COLO668 (cell line): ENCODE data around the gene APOC1.
"Not testable (repeated sequence)": the region's sequence is repeated elsewhere in the genome, so short reads cannot be mapped to it uniquely, and the experiment has no call there.

Experiments
- DNase-seq: peaks from one replicate; lab custom pipeline; 2025; ENCODE audit not compliant: unreplicated experiment; lab: John Stamatoyannopoulos, UW

The APOC1 gene

DNA sequence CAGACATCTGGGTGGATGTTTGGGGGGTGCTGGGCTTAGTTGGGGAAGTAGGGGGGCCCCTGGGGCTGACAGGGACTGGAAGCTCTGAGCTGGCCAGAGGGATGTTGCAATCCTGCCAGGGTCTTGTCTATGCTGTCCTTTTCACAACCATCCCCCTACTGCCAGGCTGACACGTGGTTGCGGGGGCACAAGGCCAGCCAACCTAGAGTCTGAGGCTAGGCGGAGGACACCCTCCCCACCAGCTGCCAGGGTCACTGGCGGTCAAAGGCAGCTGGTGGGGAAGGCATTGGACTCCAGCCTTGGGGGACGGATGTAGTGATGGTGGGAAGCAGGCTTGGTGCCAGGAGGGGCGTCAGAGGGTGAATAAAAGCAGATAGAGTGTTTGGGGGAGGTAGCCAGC, 1.6 kb upstream of the APOC1 start:
- no peak for DNase-seq

DNA sequence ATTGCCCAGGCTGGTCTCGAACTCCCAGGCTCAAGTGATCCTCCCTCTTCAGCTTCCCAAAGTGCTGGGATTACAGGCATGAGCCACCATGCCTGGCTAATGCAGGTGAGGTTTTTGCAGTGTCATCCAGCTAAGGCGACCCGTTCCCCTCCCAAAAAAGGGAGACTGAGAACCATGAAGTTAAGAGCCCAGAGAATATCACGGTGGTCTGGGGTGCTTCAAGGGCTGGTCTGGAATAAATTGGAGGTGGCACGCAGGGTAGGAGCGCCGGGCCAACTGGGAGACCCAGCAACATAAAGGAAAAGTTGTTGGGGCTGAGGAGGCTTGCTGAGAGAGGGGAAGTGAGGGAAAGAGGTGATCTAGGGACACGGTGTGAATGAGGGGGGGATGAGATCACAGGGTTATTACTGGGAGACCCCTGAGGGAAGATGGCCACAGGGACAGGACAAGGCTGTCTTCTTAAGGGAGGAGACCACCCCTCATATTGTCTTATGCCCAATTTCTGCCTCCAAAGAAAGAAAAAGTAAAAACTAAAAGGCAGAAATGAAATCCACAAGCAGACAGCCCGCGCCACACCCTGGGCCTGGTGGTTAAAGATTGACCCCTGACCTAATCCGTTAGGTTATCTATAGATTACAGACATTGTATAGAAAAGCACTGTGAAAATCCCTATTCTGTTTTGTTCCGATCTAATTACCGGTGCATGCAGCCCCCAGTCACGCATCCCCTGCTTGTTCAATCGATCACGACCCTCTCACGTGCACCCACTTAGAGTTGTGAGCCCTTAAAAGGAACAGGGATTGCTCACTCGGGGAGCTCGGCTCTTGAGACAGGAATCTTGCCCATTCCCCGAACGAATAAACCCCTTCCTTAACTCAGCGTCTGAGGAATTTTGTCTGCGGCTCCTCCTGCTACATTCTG, 636 bp upstream of the APOC1 start:
- DNase-seq: not testable (repeated sequence)

DNA sequence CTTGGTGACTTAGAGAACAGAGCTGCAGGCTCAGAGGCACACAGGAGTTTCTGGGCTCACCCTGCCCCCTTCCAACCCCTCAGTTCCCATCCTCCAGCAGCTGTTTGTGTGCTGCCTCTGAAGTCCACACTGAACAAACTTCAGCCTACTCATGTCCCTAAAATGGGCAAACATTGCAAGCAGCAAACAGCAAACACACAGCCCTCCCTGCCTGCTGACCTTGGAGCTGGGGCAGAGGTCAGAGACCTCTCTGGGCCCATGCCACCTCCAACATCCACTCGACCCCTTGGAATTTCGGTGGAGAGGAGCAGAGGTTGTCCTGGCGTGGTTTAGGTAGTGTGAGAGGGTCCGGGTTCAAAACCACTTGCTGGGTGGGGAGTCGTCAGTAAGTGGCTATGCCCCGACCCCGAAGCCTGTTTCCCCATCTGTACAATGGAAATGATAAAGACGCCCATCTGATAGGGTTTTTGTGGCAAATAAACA, 9.9 kb downstream of the APOC1 start:
- no peak for DNase-seq

DNA sequence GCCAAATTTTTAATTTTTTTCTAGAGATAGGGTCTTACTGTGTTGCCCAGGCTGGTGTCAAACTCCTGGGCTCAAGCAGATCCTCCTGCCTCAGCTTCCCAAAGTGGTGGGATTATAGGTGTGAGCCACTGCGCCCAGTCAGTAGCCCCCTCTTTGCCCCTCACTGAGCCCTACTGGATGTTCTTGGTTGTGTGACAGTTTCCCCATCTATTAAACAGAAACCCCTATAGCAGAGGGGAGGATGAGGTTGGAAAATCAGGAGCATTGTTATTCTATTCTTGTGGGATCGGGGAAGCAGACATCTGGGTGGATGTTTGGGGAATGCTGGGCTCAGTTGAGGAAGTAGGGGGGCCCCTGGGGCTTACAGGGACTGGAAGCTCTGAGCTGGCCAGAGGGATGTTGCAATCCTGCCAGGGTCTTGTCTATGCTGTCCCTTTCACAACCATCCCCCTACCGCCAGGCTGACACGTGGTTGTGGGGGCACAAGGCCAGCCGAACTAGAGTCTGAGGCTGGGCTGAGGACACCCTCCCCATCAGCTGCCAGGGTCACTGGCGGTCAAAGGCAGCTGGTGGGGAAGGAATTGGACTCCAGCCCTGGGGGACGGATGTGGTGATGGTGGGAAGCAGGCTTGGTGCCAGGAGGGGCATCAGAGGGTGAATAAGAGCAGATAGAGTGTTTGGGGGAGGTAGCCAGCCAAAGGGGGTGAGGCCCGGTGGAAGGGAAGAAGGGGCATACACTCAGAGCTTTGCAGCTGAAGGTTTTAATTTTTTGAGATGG, 10.9 kb downstream of the APOC1 start:
- DNase-seq: no peak

DNA sequence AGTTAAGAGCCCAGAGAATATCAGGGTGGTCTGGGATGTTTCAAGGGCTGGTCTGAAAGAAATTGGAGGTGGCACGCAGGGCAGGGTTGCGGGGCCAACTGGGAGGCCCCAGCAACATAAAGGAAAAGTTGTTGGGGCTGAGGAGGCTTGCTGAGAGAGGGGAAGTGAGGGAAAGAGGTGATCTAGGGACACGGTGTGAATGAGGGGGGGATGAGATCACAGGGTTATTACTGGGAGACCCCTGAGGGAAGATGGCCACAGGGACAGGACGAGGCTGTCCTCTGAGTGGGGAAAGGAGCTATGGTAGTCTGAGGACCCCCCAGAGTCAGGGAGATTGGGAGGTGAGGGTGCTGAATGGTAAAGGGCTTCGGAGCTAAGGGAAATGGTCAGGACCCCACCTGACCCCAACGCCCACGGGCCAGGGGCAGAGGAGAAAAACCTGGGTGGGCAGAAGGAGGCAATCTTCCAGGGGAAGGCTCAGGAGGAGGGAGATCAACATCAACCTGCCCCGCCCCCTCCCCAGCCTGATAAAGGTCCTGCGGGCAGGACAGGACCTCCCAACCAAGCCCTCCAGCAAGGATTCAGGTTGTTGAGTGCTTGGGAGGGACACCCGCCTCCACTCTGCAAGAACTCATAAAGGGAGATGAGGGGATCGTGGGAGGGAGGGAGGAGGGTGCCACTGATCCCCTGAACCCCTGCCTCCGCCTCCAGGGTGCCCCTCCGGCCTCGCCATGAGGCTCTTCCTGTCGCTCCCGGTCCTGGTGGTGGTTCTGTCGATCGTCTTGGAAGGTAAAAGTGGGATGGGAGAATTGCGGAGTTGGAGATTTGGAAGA, 12.1 kb downstream of the APOC1 start:
- DNase-seq: not testable (repeated sequence)

DNA sequence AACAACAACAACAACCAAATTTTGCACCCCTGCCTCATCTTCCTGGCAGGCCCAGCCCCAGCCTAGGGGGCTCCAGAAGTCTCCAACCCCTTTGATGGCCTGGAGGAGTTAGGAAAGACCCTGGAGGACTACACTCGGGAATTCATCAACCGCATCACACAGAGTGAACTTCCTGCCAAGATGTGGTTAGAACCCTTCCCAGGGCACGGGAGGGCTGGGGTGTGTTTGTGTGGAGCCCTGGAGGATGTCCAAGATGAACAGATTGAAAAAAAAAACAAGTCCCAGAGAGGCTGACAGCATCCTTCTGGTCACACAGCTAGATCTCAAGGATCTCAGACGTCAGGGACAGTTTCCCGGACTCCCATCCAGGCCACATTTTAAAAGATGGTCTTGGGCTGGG, 13.3 kb downstream of the APOC1 start:
- DNase-seq: no peak

DNA sequence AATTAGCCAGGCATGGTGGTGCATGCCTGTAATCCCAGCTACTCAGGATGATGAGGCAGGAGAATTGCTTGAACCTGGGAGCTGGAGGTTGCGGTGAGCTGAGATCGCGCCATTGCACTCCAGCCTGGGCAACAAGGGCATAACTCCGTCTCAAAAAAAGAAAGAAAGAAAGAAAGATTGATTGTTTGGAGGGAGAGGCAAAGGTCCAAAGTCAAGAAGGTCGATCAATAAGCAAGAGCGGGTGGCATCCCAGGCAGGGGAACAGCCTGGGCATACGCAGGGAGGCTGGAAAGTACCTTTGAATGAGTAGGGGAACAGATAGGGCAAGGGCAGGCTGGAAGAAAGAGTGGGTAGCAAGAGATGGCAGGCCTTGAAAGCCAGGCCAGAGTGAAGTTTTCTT, 15.7 kb downstream of the APOC1 start:
- no peak for DNase-seq

DNA sequence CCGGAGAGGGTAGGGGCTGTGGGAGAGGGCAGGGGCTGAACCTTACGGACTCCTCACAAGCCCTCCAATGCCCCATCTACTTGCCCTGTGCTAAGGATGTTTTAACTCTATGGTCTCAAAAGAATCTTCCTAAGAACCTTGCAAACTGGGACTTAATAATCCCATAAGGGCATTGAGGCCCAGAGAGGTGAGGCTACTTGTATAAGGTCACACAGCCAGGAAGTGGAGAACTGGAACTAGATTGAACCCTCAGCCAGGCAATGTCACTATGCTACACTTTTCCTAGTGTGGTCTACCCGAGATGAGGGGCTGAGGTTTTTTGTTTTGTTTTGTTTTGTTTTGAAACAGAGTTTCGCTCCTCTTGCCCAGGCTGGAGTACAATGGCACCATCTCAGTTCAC, 17.1 kb downstream of the APOC1 start:
- DNase-seq: no peak

DNA sequence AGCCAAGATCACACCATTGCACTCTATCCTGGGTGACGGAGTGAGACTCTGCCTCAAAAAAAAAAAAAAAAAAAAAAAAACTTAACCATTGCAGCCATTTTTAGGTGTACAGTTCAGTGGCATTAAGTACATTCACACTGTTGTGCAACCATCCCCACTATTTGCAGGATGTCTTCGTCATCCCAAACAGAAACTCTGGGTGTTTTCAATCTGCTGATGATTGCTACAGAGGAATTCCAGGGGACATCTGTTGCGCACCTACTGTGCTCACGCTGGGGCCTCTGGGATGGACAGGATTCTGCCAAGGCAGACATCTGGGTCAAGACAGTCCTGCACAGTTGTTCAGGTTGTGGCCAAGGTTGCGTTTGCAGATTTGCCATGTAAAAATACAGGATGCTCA, 25.3 kb downstream of the APOC1 start:
- DNase-seq: no peak

DNA sequence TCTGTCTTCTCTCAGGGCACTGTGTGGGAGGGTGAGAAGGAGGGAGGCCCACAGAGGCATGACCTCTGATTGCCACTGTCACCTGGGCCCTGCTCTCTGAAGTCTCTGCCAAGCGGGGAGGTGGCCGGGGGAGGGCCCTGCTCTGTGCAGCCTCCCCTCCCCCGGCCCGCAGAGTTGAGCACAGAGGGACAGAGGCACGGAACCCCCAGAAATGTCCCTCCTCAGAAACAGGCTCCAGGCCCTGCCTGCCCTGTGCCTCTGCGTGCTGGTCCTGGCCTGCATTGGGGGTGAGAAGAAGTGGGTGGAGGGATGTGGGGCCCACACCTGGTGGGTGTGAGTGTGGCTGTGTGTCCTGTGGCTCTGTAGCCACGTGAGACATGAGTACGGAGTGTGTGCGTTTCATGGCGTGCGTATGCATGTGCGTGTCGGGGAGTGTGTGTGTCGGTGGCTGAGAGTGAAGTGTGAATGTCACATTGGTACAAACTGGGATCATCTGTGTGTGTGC, 27.7 kb downstream of the APOC1 start, which contains the start of gene APOC4:
Gene APOC4, plus strand, starts transcription at position 171 of the 505 bp plus-strand sequence. Its CDS starts 41 bp downstream, at position 212.
- no peak for DNase-seq

DNA sequence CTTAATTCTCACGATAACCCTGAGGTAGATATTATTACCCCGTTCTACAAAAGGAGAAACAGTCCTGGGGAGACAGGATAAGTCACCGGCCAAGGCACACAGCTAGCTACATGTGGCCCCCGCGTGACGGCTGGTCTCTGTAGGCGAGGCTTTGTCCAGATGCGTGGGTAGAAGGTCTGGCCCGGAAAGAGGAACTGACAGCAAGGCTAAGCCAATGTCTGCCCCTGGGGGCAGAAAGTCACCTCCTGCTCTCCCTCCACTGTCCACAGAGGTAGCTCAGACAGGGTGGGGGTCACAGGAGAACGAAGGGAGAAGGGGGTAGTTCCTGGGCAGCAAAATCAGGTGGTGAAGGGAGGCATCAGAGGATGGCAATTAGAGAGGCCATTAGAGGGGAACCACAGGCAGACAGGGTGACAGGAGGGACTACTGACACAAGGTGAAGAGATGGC, 29.4 kb downstream of the APOC1 start:
- no peak for DNase-seq

DNA sequence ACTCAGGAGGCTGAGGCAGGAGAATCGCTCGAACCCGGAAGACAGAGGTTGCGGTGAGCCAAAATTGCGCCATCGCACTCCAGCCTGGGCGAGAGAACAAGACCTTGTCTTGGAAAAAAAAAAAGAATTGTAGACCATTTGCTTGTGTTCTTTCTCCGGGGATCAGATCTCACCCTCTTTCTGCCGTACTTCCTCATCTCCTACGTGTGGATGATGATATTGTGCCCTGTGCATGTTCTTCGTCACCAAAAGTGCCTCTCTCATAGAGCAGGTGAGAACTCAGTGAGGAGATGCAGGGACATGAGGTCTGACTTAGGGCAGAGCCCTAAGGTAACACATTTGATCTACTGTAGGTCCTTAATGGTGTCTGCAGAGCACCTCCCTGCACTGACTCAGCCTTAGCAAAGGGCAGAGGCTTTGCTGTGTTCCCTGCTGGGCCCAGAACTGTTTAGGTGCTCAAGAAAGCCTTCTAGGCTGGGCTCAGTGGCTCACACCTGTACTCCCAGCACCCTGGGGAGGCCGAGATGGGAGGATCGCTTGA, 32.7 kb downstream of the APOC1 start:
- no peak for DNase-seq

DNA sequence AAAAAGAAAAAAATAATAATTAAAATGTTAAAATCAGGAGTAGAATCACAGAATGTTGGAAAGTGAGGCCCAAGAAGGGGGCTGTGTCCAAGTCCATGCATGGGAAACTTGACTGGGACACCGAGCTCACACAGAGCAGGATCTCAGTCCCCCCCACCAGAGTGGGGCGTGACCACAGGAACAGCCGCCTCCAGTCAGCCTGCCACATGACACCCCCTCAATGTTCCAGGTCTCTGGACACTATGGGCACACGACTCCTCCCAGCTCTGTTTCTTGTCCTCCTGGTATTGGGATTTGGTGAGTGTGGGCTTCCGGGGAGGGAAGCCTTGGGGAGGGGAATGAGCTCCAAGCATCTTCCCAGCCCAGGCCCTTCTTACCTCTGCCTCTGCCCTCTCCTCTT, 33.8 kb downstream of the APOC1 start:
- DNase-seq: no peak

DNA sequence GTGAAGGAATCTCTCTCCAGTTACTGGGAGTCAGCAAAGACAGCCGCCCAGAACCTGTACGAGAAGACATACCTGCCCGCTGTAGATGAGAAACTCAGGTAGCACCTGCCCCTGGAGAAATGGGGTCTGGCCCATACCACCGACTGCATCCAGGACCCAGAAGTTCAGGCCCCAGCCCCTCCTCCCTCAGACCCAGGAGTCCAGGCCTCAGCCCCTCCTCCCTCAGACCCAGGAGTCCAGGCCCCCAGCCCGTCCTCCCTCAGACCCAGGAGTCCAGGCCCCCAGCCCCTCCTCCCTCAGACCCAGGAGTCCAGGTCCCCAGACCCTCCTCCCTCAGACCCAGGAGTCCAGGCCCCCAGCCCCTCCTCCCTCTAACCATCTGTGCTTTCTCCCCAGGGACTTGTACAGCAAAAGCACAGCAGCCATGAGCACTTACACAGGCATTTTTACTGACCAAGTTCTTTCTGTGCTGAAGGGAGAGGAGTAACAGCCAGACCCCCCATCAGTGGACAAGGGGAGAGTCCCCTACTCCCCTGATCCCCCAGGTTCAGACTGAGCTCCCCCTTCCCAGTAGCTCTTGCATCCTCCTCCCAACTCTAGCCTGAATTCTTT, 34.5 kb downstream of the APOC1 start:
- DNase-seq: no peak

DNA sequence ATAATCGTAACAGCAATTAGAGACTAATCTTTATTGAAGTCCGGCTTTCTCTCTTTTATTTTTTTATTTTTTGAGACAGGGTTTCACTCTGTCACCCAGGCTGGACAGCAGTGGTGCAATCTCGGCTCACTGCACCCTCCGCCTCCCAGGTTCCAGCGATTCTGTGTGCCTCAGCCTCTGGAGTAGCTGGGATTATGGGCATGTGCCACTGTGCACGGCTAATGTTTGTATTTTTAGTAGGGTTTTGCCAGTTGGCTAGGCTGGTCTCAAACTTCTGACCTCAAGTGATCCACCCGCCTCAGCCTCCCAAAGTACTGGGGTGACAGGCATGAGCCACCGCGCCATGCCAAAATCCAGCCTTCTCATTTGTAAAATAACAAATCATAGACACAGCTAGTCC, 35.1 kb downstream of the APOC1 start:
- DNase-seq: no peak

DNA sequence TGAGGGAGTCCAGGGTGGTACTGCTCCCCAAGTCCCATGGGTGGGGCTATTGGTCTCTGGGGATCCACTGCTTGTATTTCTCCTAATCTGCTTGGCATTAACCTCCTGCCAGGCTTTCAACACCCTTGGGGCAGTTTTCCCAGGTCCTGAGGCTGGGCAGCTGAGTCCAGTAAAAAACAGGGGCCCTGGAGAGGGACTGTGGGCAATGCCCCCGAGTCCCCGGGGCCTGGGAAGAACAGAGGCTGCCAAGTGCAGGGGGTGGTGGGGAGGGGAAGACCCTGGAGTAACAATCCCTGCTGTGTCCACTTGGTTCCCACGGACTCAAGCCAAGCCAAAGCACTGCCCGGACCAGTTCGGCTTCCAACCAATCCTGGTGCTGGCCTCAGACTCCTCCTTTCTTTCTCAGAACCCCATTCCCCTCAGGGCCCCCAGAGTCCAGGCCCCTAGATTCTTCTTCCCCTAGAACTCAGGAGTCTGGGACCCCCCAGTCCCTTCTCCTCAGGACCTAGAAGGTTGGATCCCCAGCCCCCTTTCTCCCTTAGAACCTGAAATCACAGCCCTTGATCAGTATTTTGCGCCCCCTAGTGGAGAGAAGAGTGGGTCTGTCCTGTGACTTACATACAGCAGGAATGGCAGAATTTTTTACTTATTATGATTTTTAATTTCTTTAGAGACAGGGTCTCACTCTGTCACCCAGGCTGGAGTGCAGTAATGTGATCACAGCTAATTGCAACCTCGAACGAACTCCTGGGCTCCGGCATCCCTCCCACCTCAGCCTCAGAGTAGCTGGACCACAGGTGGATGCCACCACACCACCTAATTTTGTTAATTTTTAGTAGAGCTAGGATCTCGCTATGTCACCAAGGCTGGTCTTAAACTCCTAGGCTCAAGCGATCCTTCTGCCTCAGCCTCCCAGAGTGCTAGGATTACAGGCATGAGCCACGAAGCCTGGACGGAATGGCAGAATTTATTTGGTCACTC, 37.1 kb downstream of the APOC1 start:
- peak; percentile 47 for DNase-seq

DNA sequence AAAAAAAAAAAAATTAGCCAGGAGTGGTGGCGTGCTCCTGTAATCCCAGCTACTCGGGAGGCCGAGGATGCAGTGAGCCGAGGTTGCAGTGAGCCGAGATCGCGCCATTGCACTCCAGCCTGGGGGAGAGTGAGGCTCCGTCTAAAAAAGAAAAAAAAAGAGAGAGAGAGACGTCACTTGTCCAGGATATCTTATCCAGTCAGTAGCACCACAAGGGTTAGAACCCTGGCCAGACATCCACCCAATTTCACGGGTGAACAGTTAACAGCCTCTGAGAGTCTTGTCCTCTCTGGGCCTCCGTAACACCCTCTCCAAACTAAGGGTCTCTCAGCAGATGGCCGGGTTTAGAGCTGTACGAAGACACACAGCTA, 39.9 kb downstream of the APOC1 start:
- no peak for DNase-seq

DNA sequence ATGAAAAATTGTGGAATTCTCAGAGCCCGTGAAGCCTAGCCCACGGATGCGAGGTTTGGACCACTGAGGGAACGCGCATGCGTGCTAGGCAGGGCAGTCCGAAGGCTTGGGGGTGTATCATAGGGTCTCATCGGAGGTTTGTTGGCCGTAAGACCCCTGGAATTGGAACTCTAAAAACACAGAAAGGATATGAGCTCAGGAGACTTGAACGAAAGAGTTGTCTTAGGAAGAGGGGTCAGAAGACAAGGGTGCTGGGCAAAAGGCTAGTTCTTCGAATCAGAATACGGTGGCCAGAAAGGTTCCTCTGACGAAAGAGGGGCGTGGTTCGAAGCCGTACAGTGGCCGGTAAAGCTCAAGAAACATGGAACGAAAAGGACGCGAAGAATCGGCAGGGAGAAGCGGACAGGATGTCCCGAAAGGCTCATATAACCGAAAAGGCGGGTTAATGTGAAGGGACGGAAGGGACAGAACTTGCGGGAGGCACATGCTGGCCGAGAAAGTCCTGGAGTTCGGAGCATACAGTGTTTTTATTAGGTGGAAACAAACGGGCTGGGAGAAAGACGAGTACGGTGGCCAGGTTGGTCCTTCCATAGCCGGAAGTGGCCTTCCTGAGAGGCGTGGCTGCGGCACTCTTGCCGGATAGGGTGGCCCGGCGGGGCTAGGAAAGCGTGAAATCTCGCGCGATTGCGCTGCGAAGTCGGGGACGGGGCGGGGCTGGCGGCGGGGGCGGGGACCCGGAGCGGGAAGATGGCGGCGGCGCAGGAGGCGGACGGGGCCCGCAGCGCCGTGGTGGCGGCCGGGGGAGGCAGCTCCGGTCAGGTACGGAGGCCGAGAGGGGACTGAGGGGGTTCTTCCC, 40.5 kb downstream of the APOC1 start, which contains the start of gene CLPTM1:
Gene CLPTM1, plus strand, starts transcription at position 732 of the 856 bp plus-strand sequence. Its CDS starts 16 bp downstream, at position 748.
- peak; percentile 97 for DNase-seq
